ENCODE results near the gene HNF4A.
"Not testable (repeated sequence)": the region's sequence is repeated elsewhere in the genome, so short reads cannot be mapped to it uniquely, and the experiment has no call there.

Gene HNF4A

GRCh38 chr20:44355498-44356352, at the start of gene HNF4A:
Gene HNF4A, plus strand, starts transcription at chr20:44355699. Its CDS starts 106 bp downstream, at chr20:44355805.
- DNase-seq, result no peak

- no peak for DNase-seq
Observed at GRCh38 chr20:44306927-44307326, 48.6 kb upstream of the HNF4A start.

- no peak for DNase-seq
Observed at GRCh38 chr20:44309763-44310663, 45.5 kb upstream of the HNF4A start.

GRCh38 chr20:44310664-44311639, 44.5 kb upstream of the HNF4A start, which contains the start of gene FITM2:
Gene FITM2, minus strand, starts transcription at chr20:44311202. Its CDS starts 54 bp downstream, at chr20:44311148.
- peak; percentile 91 to 98 for DNase-seq

- no peak for DNase-seq
Observed at GRCh38 chr20:44314870-44315269, 40.6 kb upstream of the HNF4A start.

- DNase-seq, result no peak
Observed at GRCh38 chr20:44319839-44320422, 35.6 kb upstream of the HNF4A start.

GRCh38 chr20:44324343-44324742, 31.2 kb upstream of the HNF4A start:
- DNase-seq, result no peak

GRCh38 chr20:44326391-44327159, 28.9 kb upstream of the HNF4A start:
- DNase-seq, result no peak

GRCh38 chr20:44327748-44328147, 27.8 kb upstream of the HNF4A start:
- DNase-seq, result not testable (repeated sequence)

GRCh38 chr20:44328428-44328827, 27.1 kb upstream of the HNF4A start:
- no peak for DNase-seq

GRCh38 chr20:44331201-44331600, 24.3 kb upstream of the HNF4A start:
- DNase-seq, result no peak

GRCh38 chr20:44334306-44334705, 21.2 kb upstream of the HNF4A start:
- no peak for DNase-seq

- DNase-seq, result no peak
Observed at GRCh38 chr20:44334709-44335108, 20.8 kb upstream of the HNF4A start.

GRCh38 chr20:44335675-44336074, 19.8 kb upstream of the HNF4A start:
- no peak for DNase-seq

- DNase-seq, result peak; percentile 63 to 81
Observed at GRCh38 chr20:44336086-44336485, 19.4 kb upstream of the HNF4A start.

GRCh38 chr20:44336725-44337380, 18.6 kb upstream of the HNF4A start, which contains the start of gene R3HDML:
Gene R3HDML, plus strand, starts transcription at chr20:44337043. Its CDS starts 115 bp downstream, at chr20:44337158.
- no peak for DNase-seq

GRCh38 chr20:44342248-44342647, 13.3 kb upstream of the HNF4A start:
- DNase-seq, result no peak

GRCh38 chr20:44343162-44343675, 12.3 kb upstream of the HNF4A start:
- DNase-seq, result no peak

- no peak for DNase-seq
Observed at GRCh38 chr20:44344723-44345122, 10.8 kb upstream of the HNF4A start.

- no peak for DNase-seq
Observed at GRCh38 chr20:44345147-44345546, 10.4 kb upstream of the HNF4A start.
